ENCODE data around the gene PEAR1. TPM values are rescaled to one million over a fixed set of nuclear protein-coding genes. Genes with fewer than 3 reads are reported as not detected.

Gene PEAR1
- total RNA-seq, 2 experiments from 2014 or later: not detected

DNA sequence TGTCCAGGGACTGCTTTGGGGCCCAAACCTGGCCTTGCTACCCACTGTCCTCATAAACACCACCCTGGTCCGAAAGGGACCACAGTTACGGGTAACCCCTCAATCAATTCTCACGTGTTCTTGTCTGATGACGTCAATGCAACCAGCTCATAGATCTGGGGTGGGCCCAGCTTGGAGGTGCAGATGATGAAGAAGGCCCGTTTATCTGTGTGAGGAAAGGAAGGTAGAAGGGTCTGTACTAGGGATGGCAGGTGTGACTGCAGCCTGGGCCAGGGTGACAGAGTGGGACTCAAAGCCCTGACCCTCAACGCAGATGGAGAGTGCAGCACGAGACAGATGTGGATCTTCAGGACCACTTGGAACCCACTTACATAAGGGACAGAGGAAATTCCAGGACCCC is 49.1 kb downstream of the PEAR1 start:
- ChIA-PET CTCF (interaction anchor here (0.7 to 1.2 kb wide), 3 partner anchors 11 to 26 kb away, joined by 3 to 4 read pairs (median 3); no protein-coding TSS in a partner anchor), POLR2A (no interaction called here)
- DNase-seq (no peak), ATAC-seq (no peak)
- Mint-ChIP-seq H3K36me3 (ENCODE audit: low read depth) (peaks cover 5% of the 10 kb centered on the region), H3K4me1 (no peaks in the 10 kb centered on the region), H3K4me3 (no peak overlapping the region), H3K9me3 (ENCODE audit: low read depth) (no peaks in the 10 kb centered on the region), H3K27ac (no peak overlapping the region), H3K27me3 (no peaks in the 10 kb centered on the region)
- intact Hi-C loops (cut with DNase I, micrococcal nuclease): no loop called here

DNA sequence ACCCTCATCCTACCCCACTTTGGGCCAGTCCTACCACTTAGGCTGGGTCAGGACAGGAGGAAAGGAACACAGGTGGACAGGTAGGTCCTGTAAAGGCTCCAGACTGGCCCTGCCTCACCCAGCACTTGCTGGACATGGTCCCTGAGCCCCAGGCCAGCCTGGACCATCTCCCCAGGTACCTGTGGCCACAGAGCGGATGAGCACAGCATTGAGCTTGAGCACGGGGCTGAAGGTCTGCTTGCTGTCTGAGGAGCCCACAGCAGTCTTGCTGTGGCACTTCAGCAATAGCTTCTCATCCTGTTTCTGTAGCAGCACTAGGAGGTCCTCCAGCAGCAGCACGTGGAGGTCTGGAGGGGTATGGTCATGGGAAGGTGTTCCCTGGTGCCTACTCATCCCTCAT is 50.2 kb downstream of the PEAR1 start:
- POLR2A ChIA-PET: no interaction called here
- Mint-ChIP-seq H3K27me3 (no peaks in the 10 kb centered on the region), H3K4me3 (no peak overlapping the region), H3K27ac (no peak overlapping the region), H3K36me3 (ENCODE audit: low read depth) (peaks cover 5% of the 10 kb centered on the region), H3K4me1 (no peaks in the 10 kb centered on the region), H3K9me3 (ENCODE audit: low read depth) (no peaks in the 10 kb centered on the region)
- DNase-seq (no peak), ATAC-seq (no peak)
- CTCF ChIA-PET: no interaction called here
- intact Hi-C loops (cut with DNase I, micrococcal nuclease): no loop called here

DNA sequence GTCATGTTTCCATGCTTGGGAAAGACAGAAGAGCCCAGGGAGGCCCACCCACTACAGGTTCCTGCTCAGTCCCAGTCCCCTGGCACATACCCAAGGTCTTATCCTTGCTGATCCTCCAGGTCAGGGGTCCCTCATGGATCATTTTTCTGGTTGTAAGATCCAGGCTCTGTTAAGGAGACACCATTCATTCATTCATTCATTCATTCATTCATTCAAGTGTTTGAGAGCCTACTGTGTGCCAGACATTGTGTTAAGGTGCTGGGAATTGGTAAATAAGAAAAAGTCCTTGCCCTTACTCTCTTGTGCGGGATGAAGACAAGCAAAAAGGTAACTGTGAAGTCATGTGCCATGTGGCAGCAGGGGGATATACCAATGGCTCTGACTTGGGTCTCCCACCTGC is 50.8 kb downstream of the PEAR1 start:
- DNase-seq (no peak), ATAC-seq (no peak)
- Mint-ChIP-seq H3K4me3 (no peak overlapping the region), H3K27ac (no peak overlapping the region), H3K9me3 (ENCODE audit: low read depth) (no peaks in the 10 kb centered on the region), H3K4me1 (no peaks in the 10 kb centered on the region), H3K36me3 (ENCODE audit: low read depth) (peaks cover 5% of the 10 kb centered on the region), H3K27me3 (no peaks in the 10 kb centered on the region)
- ChIA-PET CTCF (no interaction called here), POLR2A (no interaction called here)
- intact Hi-C loops (cut with DNase I, micrococcal nuclease): no loop called here

DNA sequence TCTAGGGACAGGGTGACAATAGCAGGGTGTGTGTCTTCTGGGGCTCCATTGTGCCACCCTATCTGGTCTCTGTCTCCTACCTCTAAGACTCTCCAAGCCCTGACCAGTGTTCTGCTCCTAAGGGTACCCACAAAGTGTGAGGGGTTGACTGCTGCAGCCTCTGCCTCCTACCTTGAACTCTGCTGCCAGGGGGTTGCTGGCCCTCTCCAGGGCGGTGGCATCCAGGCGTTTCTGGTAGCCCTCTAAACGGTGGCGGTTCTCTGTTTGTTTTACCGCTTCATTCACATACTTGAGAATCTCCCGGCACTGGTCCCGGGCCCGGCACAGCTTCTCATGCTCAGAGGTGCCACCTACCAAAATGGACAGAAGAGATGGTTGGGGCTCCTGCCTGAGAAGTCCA is 51.3 kb downstream of the PEAR1 start:
- Mint-ChIP-seq H3K9me3 (ENCODE audit: low read depth) (no peaks in the 10 kb centered on the region), H3K4me1 (no peaks in the 10 kb centered on the region), H3K27ac (no peak overlapping the region), H3K4me3 (no peak overlapping the region), H3K27me3 (no peaks in the 10 kb centered on the region), H3K36me3 (ENCODE audit: low read depth) (peaks cover 5% of the 10 kb centered on the region)
- ATAC-seq (no peak), DNase-seq (no peak)
- ChIA-PET CTCF (no interaction called here), POLR2A (no interaction called here)
- intact Hi-C loops (cut with DNase I, micrococcal nuclease): no loop called here

DNA sequence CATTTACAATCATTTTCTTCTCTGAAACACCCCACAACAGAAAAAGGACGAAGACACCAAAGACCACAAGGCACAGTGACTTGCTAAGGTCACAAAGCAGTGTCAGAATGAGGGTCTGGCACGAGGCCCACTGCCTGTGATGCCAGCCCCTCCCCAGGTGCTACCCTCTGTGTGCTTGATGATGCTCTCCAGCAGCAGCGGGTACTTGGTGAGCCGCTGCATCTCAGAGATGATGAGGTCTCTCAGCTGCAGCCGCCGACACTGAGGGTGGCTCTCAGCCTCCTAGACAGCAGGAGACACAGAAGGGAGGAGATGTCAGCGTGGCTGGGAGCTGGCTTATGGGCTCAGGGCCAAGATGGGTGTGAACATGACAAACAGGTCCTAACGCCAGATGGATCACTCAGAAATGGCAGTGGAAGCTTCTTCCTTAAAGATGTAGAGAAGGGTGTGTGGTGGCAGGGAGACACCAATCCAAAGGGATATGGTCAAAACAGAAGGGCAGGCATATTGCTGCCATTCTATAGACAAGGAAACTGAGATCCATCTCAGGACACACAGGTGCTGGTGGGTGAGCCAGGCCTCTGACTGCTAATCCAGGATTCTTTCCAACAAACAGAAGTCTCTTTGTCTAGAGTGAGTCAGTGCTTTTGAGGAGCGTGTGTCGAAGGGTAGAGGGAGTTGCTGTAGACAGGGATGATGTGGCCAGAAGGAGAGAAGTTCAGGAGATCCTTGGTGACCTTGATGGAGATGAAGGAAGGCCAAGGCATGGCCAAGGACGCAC is 52.6 kb downstream of the PEAR1 start:
- ATAC-seq: no peak
- Mint-ChIP-seq H3K4me1 (no peaks in the 10 kb centered on the region), H3K4me3 (no peak overlapping the region), H3K27ac (no peak overlapping the region), H3K36me3 (ENCODE audit: low read depth) (peaks cover 5% of the 10 kb centered on the region), H3K9me3 (ENCODE audit: low read depth) (no peaks in the 10 kb centered on the region), H3K27me3 (no peaks in the 10 kb centered on the region)
- intact Hi-C loops (cut with DNase I, micrococcal nuclease): no loop called here
- no peak for DNase-seq
- ChIA-PET POLR2A (no interaction called here), CTCF (interaction anchor here (1.0 kb wide), 1 partner anchor 125 kb away, joined by 3 read pairs; no protein-coding TSS in a partner anchor)

DNA sequence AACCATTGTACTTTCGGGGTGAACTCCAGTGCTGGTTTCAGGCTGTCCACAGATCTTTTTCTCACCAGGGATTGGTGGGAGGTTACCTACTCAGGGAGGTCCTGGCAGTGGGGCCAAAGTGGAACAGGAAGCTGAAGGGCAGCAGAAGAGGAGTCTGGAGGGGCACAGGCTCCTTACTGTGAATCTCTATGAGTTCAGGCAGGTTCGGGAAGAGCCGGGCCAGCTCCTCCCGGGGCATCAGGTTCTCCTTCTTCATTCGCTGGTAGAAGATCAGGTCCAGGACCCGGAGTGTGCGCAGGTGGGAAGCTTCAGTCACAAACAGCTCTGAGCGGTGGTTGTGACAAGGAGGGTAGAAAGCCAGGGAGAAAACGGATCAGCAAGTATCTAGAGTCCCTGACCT is 53.6 kb downstream of the PEAR1 start:
- CTCF ChIA-PET: interaction anchor here (0.6 to 1.0 kb wide), 4 partner anchors 26 to 163 kb away, joined by 3 to 4 read pairs (median 3); no protein-coding TSS in a partner anchor
- H3K4me3 Mint-ChIP-seq: no peak overlapping the region
- ATAC-seq: no peak
- peaks cover 8% of the 10 kb centered on the region for H3K36me3 Mint-ChIP-seq (ENCODE audit: low read depth)
- no peak for DNase-seq
- H3K9me3 Mint-ChIP-seq (ENCODE audit: low read depth): no peaks in the 10 kb centered on the region
- no peaks in the 10 kb centered on the region for H3K4me1 Mint-ChIP-seq
- POLR2A ChIA-PET: no interaction called here
- intact Hi-C loops (cut with DNase I, micrococcal nuclease): no loop called here
- H3K27me3 Mint-ChIP-seq: no peaks in the 10 kb centered on the region
- H3K27ac Mint-ChIP-seq: no peak overlapping the region

DNA sequence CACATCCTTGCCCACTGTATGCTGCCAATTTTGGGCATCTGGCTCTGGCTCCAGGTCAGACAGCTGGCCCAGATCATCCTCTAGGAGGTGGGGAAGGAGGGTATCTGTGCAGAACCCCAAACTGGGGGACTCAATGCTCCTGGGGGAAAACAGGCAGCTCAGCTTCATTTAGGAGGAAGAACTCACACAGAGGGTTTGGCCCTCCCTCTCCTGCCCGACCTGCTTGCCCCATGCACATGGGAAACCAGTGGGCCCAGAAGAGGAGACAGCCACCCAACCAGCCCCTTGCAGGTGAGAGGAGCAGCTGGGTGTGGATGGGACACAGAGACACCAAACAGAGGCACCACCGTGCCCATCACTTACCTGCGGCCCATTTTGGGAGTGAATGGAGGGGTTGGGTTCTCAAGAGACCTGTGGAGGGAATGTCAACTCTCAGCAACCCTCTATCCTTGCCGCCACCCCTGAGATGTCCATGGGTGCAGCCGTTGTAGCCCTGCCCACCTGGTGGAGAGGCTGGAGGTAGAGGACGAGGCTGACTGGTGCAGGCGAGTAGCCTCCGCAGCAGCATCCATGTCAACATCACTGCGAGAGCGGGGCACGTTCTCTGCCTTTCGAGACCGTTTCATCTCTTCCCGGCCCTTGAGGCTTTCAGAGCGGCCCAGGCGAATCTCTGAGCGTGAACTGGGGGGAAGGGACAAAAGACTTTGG is 54.5 kb downstream of the PEAR1 start:
- Mint-ChIP-seq H3K9me3 (ENCODE audit: low read depth) (no peaks in the 10 kb centered on the region), H3K36me3 (ENCODE audit: low read depth) (peaks cover 8% of the 10 kb centered on the region), H3K4me1 (no peaks in the 10 kb centered on the region), H3K27ac (no peak overlapping the region), H3K4me3 (no peak overlapping the region), H3K27me3 (no peaks in the 10 kb centered on the region)
- intact Hi-C loops (cut with DNase I, micrococcal nuclease): no loop called here
- POLR2A ChIA-PET: no interaction called here
- ATAC-seq (no peak), DNase-seq (no peak)
- CTCF ChIA-PET: interaction anchor here (0.7 to 1.3 kb wide), 5 partner anchors 12 to 123 kb away, joined by 3 read pairs; no protein-coding TSS in a partner anchor

DNA sequence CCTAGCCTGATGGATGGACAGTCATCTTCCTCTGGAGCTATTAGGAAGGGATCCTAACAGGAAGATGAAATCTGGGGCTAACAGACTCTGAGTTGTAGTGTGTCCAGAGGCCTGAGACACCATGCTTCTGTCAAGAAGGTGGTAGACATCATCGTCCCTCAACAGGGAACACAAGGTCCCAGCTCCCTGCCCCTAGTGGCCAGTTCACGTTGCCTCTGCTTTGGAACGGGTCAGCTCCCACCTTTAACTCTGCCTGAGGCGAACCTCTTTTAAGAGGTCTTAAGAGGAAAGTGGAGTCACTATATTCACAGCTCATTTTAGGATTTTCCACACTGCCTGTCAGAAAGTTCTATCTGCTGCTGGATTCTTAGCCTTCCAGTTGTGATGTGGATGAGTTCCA is 55.2 kb downstream of the PEAR1 start:
- POLR2A ChIA-PET: interaction anchor here (1.0 kb wide), 1 partner anchor 12 kb away, joined by 4 read pairs; no protein-coding TSS in a partner anchor

DNA sequence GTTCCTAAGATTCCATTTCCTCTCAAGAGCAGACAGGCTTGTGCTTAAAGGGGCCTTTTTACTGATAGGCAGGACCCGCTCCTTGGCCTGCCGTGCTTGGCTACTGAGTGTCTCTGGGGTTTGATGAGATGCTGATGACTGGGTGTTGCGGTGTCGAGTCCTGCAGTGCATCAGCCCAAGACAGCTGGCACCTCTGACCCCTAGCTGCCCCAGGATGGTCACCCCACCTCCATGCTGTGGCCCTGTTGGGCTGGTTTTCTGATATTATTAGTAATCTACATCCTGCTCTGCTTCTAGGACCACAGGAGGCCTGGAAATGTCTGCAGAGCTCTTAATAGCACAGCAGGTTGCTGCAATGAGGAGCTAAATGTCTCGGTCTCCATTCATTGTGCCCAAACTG is 55.6 kb downstream of the PEAR1 start:
- Mint-ChIP-seq H3K4me3 (no peak overlapping the region), H3K9me3 (ENCODE audit: low read depth) (no peaks in the 10 kb centered on the region), H3K27ac (no peak overlapping the region), H3K27me3 (no peaks in the 10 kb centered on the region), H3K36me3 (ENCODE audit: low read depth) (peaks cover 8% of the 10 kb centered on the region), H3K4me1 (no peaks in the 10 kb centered on the region)
- ChIA-PET CTCF (interaction anchor here (0.6 to 1.3 kb wide), 5 partner anchors 11 to 212 kb away, joined by 3 to 4 read pairs (median 3); no protein-coding TSS in a partner anchor), POLR2A (interaction anchor here (1.0 kb wide), 1 partner anchor 12 kb away, joined by 4 read pairs; no protein-coding TSS in a partner anchor)
- ATAC-seq: no peak
- intact Hi-C loops (cut with DNase I, micrococcal nuclease): no loop called here
- DNase-seq: no peak

More for the DNA sequence above, 55.2 kb downstream of the PEAR1 start:
- ATAC-seq (no peak), DNase-seq (no peak)
- CTCF ChIA-PET: interaction anchor here (0.6 to 1.3 kb wide), 5 partner anchors 11 to 212 kb away, joined by 3 read pairs; no protein-coding TSS in a partner anchor
- intact Hi-C loops (cut with DNase I, micrococcal nuclease): no loop called here
- Mint-ChIP-seq H3K4me3 (no peak overlapping the region), H3K27ac (no peak overlapping the region), H3K4me1 (no peaks in the 10 kb centered on the region), H3K36me3 (ENCODE audit: low read depth) (peaks cover 8% of the 10 kb centered on the region), H3K9me3 (ENCODE audit: low read depth) (no peaks in the 10 kb centered on the region), H3K27me3 (no peaks in the 10 kb centered on the region)

DNA sequence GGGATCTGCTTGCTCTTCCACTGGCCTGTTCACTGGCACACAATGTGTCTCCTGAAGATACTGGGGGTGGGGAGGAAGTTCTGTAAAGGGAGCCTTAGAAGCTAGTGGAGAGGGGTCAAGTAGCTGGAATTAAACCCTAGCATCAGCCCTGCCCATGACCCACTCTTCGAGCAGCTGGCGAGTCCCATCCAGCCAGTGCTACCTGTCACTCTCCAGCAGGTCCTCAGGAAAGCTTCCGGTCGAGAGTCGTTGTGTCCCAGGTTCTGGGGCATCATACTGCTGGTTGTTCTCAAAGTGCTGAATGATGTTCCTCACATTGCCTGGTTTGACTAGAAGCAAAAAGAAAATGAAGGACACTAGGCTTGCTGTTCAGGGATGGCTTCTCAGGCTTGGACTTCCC is 57.9 kb downstream of the PEAR1 start:
- intact Hi-C loops (cut with DNase I, micrococcal nuclease): no loop called here
- CTCF ChIA-PET: interaction anchor here (0.6 to 1.8 kb wide), 3 partner anchors 8 to 12 kb away, joined by 3 to 4 read pairs (median 4); no protein-coding TSS in a partner anchor
- Mint-ChIP-seq H3K4me3 (no peak overlapping the region), H3K9me3 (ENCODE audit: low read depth) (no peaks in the 10 kb centered on the region), H3K4me1 (no peaks in the 10 kb centered on the region), H3K27me3 (no peaks in the 10 kb centered on the region), H3K27ac (no peak overlapping the region), H3K36me3 (ENCODE audit: low read depth) (peaks cover 7% of the 10 kb centered on the region)
- DNase-seq (no peak), ATAC-seq (no peak)
- POLR2A ChIA-PET: no interaction called here

DNA sequence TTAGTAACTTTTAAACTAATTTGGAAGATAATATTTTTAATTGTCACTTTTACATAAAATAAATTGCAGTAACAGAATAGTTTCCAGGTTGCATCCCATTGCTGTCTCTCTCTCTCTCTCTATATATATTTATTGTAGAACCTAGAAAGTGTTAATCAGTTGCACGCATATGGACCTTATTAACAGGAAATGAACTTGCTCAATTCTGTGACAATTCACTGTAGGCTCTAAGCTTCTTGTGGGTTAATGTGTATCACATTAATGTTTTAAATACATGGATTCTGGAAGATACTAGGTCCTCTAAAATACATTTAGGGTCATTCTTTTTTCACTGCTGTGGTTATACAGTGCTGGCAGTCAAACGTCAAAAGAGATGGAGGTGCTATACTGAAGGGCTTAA is 60.1 kb downstream of the PEAR1 start:
- DNase-seq (no peak), ATAC-seq (no peak)
- H3K36me3 Mint-ChIP-seq (ENCODE audit: low read depth): peaks cover 6% of the 10 kb centered on the region
- H3K4me1 Mint-ChIP-seq: no peaks in the 10 kb centered on the region
- H3K4me3 Mint-ChIP-seq: no peak overlapping the region
- no peak overlapping the region for H3K27ac Mint-ChIP-seq
- intact Hi-C loops (cut with DNase I, micrococcal nuclease): no loop called here
- POLR2A ChIA-PET: no interaction called here
- CTCF ChIA-PET: interaction anchor here (1.2 kb wide), 1 partner anchor 26 kb away, joined by 3 read pairs; no protein-coding TSS in a partner anchor
- H3K27me3 Mint-ChIP-seq: no peaks in the 10 kb centered on the region
- H3K9me3 Mint-ChIP-seq (ENCODE audit: low read depth): no peaks in the 10 kb centered on the region

DNA sequence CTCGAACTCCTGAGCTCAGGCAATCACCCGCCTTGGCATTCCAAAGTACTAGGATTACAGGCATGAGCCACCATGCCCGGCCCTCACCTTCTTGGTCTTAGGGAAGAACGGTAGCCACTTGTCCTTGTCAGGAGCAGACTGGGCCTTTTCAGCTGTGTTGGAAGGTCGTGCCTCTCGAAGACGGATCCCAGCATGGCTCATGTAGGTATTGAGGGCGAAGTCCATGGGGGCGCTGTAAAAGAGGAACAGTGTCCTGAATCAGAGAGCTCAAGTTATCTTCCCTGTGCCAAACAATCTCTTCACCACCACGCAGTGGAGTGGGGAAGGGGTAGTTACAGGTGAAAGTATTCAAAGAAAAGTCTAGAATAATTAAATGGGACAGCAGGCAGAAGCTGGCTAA is 62.8 kb downstream of the PEAR1 start:
- peaks cover 4% of the 10 kb centered on the region for H3K4me1 Mint-ChIP-seq
- POLR2A ChIA-PET: no interaction called here
- CTCF ChIA-PET: interaction anchor here (0.6 to 1.6 kb wide), 3 partner anchors 11 to 100 kb away, joined by 3 read pairs; no protein-coding TSS in a partner anchor
- H3K36me3 Mint-ChIP-seq (ENCODE audit: low read depth): peaks cover 3% of the 10 kb centered on the region
- H3K9me3 Mint-ChIP-seq (ENCODE audit: low read depth): no peaks in the 10 kb centered on the region
- intact Hi-C loops (cut with DNase I, micrococcal nuclease): no loop called here
- ATAC-seq (no peak), DNase-seq (no peak)
- no peak overlapping the region for H3K4me3 Mint-ChIP-seq
- H3K27ac Mint-ChIP-seq: no peak overlapping the region
- no peaks in the 10 kb centered on the region for H3K27me3 Mint-ChIP-seq
